Fibroblast of skin of back (primary cell): ENCODE results near the gene ADCY10.
A peak's percentile ranks its signal among the peaks of the same experiment; 100 is the strongest.

Experiments
- DNase-seq: peaks from one replicate; pipeline ENCODE4 v3.0.0-alpha.2; 2013

The ADCY10 gene

DNA sequence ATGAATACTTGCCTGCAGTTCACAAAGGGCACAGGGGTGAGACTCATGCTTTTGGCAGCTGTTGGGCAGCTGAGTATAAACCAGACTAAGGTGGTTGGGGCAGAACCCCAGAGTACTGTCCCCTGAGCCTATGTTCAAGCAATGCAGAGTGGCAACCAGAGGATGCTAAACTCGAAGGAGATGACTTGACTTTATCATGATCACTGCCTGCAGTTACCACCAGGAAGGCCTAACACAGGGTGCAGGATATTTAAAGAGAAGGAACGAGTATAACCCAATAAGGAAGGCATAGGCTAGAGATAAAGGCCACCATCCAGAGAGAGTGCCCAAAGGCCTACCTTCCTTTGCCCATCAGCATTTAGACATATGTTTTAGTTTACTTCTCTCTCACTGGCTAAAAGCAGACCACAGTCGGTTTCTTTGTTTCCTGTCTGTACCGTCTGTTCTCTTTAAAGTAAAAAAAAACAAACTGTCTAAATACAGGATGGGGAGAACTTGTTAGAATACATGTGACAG is 108.8 kb downstream of the ADCY10 start:
- no peak for DNase-seq

GRCh38 chr1:167803358-167804207 is 110.4 kb downstream of the ADCY10 start:
- DNase-seq = peak; percentile 90

- DNase-seq = no peak
Observed at GRCh38 chr1:167802235-167802634, 111.7 kb downstream of the ADCY10 start.

DNA sequence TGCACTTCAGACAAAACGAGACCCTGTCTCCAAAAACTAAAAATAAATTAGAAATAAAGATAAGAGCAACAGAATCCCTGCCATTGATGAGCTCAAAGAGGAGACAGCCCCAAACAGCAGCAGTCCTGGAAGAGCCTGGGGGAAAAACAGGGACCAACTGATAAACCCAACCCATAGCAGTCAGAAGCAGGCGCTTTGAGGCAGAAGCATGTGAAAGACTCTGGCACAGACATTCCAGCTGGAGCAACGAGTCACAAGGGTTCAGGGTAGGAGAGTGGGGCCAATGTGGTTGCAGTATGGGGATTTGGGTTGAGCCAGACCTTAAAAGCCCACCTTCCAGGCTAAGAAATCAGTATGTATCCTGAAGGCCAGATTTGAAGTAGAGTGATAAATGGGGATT is 113.7 kb downstream of the ADCY10 start:
- DNase-seq = no peak

DNA sequence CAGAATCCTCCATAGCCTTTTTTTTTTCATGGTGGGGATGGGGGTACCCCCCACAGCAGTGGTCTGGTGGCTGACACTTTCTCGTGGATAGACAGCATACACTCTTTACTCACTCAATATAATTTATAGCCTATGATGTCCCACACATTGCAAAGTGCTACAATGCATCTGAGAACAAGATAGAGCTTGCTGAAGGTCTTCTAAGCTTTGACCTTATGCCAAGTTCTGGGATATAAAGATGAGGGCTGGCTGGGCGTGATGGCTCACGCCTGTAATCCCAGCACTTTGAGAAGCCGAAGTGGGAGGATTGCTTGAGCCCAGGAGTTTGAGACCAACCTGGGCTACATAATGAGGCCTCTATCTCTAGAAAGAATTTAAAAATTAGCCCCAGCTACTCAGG is 114.2 kb downstream of the ADCY10 start:
- no peak for DNase-seq

GRCh38 chr1:167798952-167799351 is 115.0 kb downstream of the ADCY10 start:
- no peak for DNase-seq

DNA sequence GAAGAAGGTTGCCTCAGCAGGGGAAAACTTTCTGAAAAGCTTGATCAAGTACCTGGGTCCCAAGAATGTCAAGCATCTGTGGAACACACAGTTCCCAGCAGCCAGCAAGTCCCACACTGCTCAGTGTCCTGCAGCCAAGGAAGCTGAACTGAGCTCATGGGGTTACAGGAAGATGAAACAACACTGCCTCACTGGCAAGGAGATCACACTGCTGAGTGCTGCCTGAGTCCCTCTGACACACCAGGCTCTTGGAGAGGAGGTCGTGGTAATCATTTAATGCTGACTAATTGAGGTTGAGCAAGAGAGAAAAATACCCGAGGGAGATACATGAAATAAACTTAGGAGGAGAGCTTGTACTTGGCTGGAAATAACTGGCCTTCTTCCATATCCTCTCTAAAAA is 116.9 kb downstream of the ADCY10 start:
- peak; percentile 95 for DNase-seq

DNA sequence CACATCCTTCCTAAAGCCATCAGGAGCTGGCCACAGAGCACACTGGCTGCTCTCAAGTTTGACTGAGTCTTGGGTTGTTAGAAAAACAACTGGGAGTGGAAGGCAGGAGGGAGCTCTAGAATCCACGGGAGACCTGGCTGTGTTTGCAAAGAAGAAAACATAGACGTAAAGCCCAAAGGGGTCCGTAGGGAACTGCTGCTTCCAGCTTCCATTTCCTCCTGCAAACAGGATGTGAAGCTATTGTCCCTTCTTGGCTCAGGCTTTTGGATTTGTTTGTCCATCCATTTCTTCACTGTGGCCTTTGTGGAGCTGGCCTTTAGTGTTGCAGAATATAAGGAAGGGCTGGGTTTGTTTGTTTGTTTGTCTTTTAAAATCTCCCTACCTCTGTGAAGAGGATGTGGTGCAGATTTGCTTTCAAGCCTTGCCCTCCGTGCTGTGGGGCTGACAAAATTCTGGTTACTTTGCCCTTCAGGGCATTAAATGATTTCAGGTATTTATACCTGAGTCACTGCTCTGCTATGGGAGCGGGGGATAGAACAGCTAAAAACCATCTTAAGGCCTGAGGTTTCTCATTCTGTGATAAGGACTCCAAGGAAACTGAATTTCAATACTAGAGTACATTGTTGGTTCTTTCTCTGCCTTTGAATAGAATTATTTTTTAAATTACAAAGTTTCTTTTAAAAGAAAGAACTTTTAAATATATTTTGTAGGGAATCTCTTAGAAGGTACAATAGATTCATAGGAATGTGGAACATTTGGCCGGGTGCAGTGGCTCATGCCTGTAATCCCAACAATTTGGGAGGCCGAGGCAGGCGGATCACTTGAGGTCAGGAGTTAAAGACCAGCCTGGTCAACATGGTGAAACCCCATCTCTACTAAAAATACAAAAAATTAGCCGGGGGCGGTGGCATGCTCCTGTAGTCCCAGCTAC is 117.9 kb downstream of the ADCY10 start:
- no peak for DNase-seq

GRCh38 chr1:167794043-167794442 is 119.9 kb downstream of the ADCY10 start:
- no peak for DNase-seq

GRCh38 chr1:167792188-167792565 is 121.8 kb downstream of the ADCY10 start:
- no peak for DNase-seq

- DNase-seq = peak; percentile 97
Observed at GRCh38 chr1:167791281-167792187, 122.4 kb downstream of the ADCY10 start.

GRCh38 chr1:167790117-167790516 is 123.8 kb downstream of the ADCY10 start:
- no peak for DNase-seq

DNA sequence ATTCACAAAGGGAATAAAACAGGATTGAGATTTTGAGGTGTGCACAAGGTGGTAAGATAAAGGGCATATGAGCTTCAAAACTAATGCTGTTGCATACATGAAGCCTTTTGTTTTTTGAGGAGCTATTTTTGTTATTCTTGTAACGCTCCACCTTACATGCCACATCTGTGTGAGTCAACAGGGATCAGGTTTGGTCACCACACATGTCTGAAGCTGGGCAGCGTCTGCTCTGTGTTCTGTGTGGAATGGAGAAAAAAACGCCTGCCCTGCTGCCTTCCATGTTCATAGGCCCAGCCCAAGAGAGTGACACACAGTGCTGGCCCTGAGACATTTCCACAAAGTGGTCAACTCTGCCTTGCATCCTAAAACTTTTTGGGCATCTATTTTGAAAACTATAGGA is 124.4 kb downstream of the ADCY10 start:
- DNase-seq = no peak

DNA sequence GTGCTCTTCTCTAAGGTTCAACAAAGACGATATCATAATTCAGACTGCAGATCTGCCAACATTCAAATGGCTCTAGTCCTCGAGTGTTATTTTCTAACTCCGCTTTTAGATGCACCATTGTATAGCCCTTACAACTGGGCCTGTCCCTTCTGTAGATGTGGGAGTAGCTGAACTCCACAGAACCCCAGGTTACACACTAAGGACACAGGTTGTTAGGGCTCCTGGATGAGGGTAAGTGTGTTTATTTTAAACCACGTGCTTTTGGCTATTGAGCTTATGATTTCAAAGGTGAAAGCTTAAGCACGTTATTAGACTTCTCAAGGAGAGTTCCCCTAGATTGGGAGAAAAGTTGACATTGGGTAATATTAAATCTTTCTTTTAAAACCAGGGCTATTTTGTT is 127.4 kb downstream of the ADCY10 start:
- no peak for DNase-seq

DNA sequence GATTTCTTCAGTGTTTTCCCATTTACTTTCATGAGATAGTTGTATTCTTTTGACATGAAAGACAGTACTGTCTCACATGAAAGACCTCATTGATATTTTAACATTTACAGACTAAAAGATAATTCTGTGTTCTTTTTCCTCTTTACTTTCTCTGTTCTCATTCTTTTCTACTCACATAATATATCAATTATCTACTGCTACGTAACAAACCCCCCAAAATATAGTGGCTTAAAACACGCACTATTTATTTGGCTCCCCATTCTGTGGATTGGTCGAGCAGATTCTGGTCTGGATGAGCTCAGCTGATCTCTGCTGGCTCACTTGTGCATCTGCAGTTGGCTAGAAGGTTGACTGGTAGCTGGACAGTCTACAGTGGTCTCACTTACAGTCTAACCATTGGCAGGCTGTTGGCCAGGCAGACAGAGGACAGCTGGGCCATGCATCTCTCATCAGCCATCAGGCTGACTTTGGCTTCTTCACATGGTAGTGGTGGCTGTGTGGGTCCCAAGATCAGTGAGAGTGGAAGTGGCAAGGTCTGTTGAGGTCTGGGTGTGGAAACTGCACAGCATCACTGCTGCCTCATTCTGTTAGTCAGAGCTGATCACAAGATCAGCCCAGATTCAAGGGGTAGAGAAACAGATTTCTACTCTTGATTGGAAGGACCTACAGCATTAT is 128.9 kb downstream of the ADCY10 start:
- DNase-seq = no peak

DNA sequence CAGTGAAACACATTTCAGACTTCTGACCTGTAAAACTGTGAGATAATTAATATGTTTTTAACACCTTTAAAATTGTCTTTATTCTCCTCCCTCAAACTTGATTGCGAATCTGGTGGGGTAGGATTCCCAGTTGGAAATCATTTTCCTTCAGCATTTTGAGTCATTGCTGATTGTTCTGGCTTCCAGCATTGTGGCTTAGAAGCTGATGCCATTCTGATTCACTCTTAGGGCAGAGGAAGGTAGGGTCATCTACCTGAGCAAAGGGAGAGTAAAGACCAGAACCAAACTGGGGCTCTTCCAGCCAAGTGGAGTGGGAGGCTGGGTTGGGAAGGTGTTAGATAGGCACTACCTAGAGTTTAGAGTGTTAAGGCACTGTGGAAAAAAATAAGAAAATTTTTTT is 131.0 kb downstream of the ADCY10 start:
- no peak for DNase-seq

- no peak for DNase-seq
Observed at GRCh38 chr1:167781558-167781957, 132.4 kb downstream of the ADCY10 start.

DNA sequence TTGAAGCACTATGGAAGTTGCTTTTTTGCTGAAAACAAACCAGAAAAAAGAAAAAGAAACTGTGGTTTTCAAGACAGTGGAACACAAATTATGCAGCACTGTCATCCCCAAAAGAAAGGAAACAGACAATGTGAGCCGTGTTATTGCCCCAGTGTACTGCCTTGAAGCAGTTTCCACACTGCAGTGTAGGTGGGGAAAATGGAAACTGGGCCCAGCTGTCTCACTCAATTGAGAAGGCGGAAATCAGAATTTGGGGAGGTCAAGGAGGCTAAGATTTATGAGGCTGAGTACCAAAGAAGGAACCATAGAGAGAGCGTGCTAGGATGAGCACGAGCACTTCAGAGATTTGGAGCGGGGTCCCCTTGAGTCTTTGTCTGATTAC is 136.7 kb downstream of the ADCY10 start:
- no peak for DNase-seq

- no peak for DNase-seq
Observed at GRCh38 chr1:167776616-167777268, 137.2 kb downstream of the ADCY10 start.

GRCh38 chr1:167776151-167776550 is 137.8 kb downstream of the ADCY10 start:
- DNase-seq = peak; percentile 23

DNA sequence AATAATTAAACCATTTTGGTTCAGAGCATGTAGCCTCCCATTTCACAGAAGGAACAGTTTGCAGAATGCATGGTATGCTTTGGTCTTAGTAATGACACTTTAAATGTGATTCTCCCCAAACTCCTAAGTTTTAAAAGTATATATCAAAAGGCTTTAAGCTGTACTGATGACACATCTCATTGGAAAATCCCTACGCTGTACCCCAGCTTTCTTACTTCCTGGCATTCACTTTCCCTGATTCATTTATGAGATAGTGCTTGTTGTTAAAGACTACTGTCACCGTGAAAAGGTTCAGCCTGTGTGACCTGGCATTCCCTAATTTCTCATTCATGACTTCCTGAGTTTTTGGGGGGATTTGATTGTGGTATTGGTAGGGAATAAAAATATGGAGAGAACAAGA is 138.8 kb downstream of the ADCY10 start:
- no peak for DNase-seq
